Chondrocyte (in vitro differentiated cells): Measurements from ENCODE around the gene GAPDHS. TPM values are rescaled to one million over a fixed set of nuclear protein-coding genes. Genes with fewer than 3 reads are reported as not detected.

Experiments
- DNase-seq: peaks from one replicate; pipeline ENCODE4 v3.0.0; 2021; ENCODE audit warnings: mixed read lengths, low spot score
- H3K27ac Mint-ChIP-seq: one replicate; pipeline ENCODE4 v1.8.0; 2021; ENCODE audit warnings: mild to moderate bottlenecking, moderate library complexity, mixed read lengths; ENCODE audit not compliant: unreplicated experiment
- H3K27me3 Mint-ChIP-seq: 2 replicates; pipeline ENCODE4 v1.8.0; 2021; ENCODE audit warnings: low read depth, mixed read lengths
- H3K36me3 Mint-ChIP-seq: 2 replicates; pipeline ENCODE4 v1.8.0; 2021; ENCODE audit warnings: low read depth, mixed read lengths
- H3K4me1 Mint-ChIP-seq: 2 replicates; pipeline ENCODE4 v1.8.0; 2021; ENCODE audit warnings: low read depth, mild to moderate bottlenecking, mixed read lengths
- H3K4me3 Mint-ChIP-seq: one replicate; pipeline ENCODE4 v1.8.0; 2021; ENCODE audit warnings: mild to moderate bottlenecking, moderate library complexity, mixed read lengths; ENCODE audit not compliant: unreplicated experiment
- H3K9me3 Mint-ChIP-seq: 2 replicates; pipeline ENCODE4 v1.8.0; 2021; ENCODE audit warnings: low read depth, mixed read lengths
- total RNA-seq: library from RNA; stranded (reverse); gene quantifications from 3 replicates; pipeline ENCODE4 v1.2.1, GENCODE V29; 2021
- TF ChIP-seq, protein P1 (sequence below): fragments of 200-600 bp; sonication (generic); IDR thresholded peaks from 2 replicates; pipeline ENCODE4 v1.5.0; 2021; ENCODE audit warnings: antibody characterized with exemption, mild to moderate bottlenecking, moderate library complexity

GAPDHS gene
- total RNA-seq, 1 donor from 2014 or later: not detected

DNA sequence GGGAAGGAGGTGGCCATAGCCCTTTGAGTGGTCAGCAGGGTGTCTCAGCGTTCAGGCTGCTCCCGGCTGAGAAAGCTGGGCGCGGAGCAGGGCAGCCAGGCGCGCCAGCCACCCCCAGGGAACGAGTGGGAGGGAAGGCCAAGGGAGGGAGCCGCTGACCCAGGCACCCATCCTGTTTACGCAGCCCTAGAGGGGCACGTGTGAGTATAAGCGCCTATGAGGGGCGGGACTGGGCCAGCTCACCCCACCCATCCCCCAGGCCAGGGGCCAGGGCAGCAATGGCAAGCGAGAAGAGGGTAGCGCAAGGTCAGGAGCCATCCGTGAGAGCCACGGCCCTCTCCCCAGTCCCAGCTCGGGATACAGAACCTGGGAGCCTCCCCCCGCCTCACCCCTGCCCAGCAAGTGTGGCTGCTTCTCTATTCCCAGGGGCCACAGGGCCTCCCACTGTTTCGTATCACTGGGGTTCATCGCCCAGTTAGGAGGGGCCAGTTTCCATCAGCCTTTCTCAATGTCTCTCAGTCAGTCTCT, 18.9 kb upstream of the GAPDHS start:
- DNase-seq: no peak
- TF ChIP-seq, protein P1, sequence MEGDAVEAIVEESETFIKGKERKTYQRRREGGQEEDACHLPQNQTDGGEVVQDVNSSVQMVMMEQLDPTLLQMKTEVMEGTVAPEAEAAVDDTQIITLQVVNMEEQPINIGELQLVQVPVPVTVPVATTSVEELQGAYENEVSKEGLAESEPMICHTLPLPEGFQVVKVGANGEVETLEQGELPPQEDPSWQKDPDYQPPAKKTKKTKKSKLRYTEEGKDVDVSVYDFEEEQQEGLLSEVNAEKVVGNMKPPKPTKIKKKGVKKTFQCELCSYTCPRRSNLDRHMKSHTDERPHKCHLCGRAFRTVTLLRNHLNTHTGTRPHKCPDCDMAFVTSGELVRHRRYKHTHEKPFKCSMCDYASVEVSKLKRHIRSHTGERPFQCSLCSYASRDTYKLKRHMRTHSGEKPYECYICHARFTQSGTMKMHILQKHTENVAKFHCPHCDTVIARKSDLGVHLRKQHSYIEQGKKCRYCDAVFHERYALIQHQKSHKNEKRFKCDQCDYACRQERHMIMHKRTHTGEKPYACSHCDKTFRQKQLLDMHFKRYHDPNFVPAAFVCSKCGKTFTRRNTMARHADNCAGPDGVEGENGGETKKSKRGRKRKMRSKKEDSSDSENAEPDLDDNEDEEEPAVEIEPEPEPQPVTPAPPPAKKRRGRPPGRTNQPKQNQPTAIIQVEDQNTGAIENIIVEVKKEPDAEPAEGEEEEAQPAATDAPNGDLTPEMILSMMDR: no peak
- peaks cover 31% of the 10 kb centered on the region for H3K27me3 Mint-ChIP-seq
- no peaks in the 10 kb centered on the region for H3K9me3 Mint-ChIP-seq
- H3K4me1 Mint-ChIP-seq: peaks cover 29% of the 10 kb centered on the region
- no peak overlapping the region for H3K4me3 Mint-ChIP-seq
- H3K27ac Mint-ChIP-seq: no peak overlapping the region
- H3K36me3 Mint-ChIP-seq: no peaks in the 10 kb centered on the region

DNA sequence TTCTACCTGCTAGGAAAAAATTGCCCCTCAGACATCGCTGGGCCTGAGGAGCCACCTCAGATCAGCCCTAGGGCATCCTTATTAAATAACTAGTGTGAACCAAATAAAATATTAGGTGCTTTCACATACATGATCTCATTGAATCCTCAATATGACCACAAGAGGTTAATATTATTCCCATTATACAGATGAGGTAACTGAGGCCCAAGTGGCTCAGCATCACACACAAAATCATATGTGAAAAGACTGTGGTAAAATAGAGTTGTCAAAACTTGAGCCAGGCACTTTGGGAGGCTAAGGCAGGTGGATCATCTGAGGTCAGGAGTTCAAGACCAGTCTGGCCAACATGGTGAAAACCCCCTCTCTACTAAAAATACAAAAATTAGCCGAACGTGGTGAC, 16.9 kb upstream of the GAPDHS start:
- DNase-seq: no peak
- H3K4me1 Mint-ChIP-seq: peaks cover 19% of the 10 kb centered on the region
- H3K27ac Mint-ChIP-seq: no peak overlapping the region
- no peak overlapping the region for H3K4me3 Mint-ChIP-seq
- TF ChIP-seq, protein P1: no peak
- H3K27me3 Mint-ChIP-seq: peaks cover 14% of the 10 kb centered on the region
- H3K9me3 Mint-ChIP-seq: no peaks in the 10 kb centered on the region
- no peaks in the 10 kb centered on the region for H3K36me3 Mint-ChIP-seq

DNA sequence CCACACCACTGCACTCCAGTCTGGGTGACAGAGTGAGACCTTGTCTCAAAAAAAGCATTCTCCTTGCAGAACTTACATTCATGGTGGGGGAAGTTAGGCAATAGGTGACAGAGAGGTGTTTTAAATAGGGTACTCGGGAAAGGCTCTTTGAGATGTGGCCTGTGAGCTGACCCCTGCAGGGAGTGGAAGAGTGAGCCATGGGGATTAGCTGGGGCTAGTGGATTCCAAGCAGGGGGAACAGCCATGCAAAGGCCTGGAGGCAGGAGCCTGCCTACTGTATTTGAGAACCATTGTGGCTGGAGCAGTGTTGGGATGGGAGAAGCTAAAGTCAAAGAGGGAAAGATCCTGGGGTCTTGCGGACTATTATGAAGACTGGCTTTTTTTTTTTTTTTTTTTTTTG, 15.9 kb upstream of the GAPDHS start:
- Mint-ChIP-seq H3K27ac (no peak overlapping the region), H3K9me3 (no peaks in the 10 kb centered on the region), H3K27me3 (peaks cover 8% of the 10 kb centered on the region), H3K36me3 (no peaks in the 10 kb centered on the region), H3K4me1 (peaks cover 19% of the 10 kb centered on the region), H3K4me3 (no peak overlapping the region)
- no peak for DNase-seq
- TF ChIP-seq, protein P1: no peak

DNA sequence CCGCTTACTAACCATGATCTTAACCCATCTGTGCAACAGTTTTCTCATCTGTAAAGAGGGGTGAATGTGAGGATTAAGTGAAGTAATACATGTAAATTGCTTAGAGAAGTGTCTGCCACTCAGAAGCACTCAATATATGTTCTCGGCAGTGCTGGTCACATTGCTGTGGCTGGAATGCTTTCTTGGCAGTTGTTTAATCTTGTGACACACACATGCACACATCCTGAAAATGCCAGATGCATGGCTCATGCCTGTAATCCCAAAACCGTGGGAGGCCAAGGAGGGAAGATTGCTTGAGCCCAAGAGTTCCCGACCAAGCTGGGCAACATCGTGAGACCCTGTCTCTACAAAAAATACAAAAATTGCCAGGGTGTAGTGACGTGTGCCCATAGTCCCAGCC, 14.9 kb upstream of the GAPDHS start:
- Mint-ChIP-seq H3K4me1 (peaks cover 19% of the 10 kb centered on the region), H3K27ac (peak overlapping the region; percentile 91), H3K4me3 (no peak overlapping the region), H3K27me3 (peaks cover 4% of the 10 kb centered on the region), H3K36me3 (no peaks in the 10 kb centered on the region), H3K9me3 (no peaks in the 10 kb centered on the region)
- DNase-seq: no peak
- TF ChIP-seq, protein P1: no peak

DNA sequence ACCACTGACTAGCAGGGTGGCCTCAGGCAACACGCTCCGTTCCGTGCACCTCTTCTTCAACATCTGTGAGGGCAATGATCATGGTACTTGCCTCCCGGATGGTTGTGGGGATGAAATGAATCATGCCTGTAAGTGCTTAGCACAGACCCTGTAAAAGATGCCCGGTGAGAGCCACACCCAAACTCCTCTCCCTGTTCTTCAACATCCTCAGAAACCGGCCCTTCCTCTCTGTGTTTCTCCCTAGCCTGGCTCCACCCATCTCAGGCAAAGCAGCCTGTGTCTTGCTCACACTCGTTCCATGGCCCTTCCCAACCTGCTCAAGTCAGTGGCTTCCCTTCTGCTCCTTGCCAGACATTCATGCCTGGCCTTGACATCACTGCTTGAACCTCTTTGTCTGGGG, 14.0 kb upstream of the GAPDHS start:
- DNase-seq: no peak
- Mint-ChIP-seq H3K4me1 (peaks cover 19% of the 10 kb centered on the region), H3K27ac (peak overlapping the region; percentile 91), H3K4me3 (no peak overlapping the region), H3K9me3 (no peaks in the 10 kb centered on the region), H3K36me3 (no peaks in the 10 kb centered on the region), H3K27me3 (peaks cover 2% of the 10 kb centered on the region)
- TF ChIP-seq, protein P1: no peak
